GM18861 (cell line): ENCODE results near the gene ACTR6.
"Not testable (repeated sequence)": the region's sequence is repeated elsewhere in the genome, so short reads cannot be mapped to it uniquely, and the experiment has no call there.

Experiments
- ATAC-seq: cut with Tn5 transposase; IDR thresholded peaks from one replicate; pipeline ENCODE4 v1.9.1; 2021; ENCODE audit not compliant: unreplicated experiment

Gene ACTR6

DNA sequence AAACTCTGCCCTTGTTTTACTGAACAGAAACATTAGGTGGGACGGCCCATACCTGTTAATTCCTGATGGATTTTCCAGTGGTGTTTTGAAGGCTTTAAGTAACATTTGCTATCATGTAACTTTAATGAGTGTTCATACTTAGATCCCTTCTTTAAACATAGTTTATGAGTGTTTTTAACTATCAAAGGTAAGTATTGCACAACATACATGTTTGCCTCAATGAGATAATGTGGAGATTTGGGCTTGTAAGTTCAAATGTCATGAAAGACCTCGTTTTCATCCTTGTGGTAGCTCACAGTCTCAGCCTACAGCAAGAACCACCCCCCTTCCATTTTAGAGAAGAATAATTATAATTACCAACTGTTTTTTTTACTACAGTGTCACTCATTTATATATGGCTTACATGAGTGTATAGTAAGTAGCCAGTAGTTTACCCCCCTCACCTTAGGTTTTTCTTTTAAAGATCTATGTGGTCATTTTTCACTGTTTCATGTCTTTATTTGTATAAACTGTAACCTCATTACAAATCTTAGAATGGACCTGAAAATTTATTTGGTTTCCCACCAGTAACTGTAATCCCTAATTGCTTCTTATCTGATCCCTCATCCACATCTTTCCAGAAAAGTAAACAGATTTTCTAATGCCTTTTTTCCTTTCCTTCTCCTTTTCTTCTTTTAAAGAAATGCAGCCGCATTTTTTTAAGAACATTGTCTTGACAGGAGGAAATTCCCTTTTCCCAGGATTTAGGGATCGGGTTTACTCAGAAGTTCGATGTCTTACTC lies 18.9 kb downstream of the ACTR6 start:
- no peak for ATAC-seq

GRCh38 chr12:100221523-100221922 lies 20.9 kb downstream of the ACTR6 start:
- ATAC-seq = no peak

GRCh38 chr12:100222173-100222572 lies 21.6 kb downstream of the ACTR6 start:
- ATAC-seq = not testable (repeated sequence)

- no peak for ATAC-seq
Observed at GRCh38 chr12:100225491-100225890, 24.9 kb downstream of the ACTR6 start.

GRCh38 chr12:100229036-100229635 lies 28.5 kb downstream of the ACTR6 start:
- ATAC-seq = no peak

DNA sequence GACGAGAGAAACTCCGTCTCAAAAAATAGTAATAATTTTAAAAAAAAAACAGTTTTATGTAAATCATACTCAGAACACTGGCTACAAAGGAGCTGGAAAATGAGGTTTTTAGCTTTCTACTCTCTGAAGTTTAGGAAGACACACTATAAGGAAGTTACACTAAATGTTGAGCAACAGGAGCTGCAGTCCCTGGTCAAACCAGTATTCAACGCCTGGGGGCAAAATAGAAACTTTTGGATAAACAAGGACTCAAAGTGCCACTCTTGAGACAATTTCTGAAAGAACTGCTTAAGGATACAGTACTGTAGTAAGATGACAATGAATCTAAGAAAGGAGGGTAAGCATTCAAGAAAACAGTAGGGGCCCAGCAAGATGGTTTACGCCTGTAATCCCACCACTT lies 29.3 kb downstream of the ACTR6 start:
- ATAC-seq = no peak

DNA sequence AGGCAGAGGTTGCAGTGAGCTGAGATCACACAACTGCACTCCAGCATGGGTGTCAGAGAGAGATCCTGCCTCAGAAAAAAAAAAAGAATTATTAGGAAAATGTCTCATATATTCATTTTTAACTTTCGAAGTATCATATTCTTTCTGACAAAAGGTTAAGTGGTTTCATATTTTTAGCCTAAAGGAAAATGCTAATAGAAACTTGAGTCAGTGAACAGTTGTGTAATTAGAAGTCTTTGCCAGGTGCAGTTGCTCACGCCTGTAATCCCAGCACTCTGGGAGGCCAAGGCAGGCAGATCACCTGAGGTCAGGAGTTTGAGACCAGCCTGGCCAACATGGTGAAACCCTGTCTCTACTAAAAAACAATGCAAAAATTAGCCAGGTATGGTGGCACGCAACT lies 31.3 kb downstream of the ACTR6 start:
- ATAC-seq = not testable (repeated sequence)

DNA sequence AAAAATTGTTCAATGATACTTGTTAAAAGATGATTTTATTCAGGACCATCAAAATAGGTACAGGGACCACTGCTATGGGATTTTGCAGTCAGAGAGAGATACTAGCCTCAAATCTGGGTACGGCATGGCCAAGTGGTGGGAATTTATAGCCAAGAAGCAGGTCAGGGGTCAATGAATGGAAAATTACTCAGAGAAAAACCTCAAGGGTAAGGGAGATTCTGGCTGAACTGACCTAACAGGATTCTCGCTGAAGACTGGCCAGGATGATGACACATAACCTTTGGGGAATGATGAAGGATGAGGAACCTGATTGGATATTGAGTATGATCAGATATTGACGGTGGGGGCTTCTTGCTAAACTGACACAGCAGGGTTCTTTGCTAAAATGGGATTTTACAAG lies 33.6 kb downstream of the ACTR6 start:
- ATAC-seq = no peak

DNA sequence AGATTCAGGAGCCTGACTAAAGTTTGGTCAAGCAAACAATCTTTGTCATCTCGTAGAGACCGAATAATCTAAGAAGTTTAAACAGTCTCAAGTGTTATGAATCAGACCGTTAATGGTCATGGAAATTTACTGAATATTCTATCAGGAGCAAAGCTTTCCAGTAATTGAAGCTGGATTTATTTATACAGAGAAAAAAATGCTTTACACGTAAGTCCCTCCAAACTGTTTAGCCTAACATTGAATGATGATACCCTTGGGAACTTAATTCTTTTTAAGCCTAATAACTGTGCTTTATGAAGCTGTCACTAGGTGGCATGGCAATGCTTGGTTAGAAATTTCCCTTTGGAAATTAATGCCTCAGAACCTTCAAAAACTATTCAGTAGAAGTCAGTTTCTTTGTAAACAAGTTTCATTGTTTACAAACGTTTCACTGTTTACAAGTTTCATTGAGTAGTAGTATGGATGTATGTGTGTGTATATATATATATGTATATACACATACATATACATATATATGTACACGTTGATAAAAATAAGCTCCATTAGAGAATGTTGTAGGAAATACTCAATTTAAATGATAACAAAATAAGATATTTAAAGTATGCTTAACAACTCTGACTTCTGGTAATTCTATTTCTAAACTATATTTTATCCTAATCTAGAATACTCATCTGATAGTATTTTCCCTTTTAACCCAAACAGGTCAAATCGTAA lies 34.1 kb downstream of the ACTR6 start:
- peak; percentile 70 for ATAC-seq

DNA sequence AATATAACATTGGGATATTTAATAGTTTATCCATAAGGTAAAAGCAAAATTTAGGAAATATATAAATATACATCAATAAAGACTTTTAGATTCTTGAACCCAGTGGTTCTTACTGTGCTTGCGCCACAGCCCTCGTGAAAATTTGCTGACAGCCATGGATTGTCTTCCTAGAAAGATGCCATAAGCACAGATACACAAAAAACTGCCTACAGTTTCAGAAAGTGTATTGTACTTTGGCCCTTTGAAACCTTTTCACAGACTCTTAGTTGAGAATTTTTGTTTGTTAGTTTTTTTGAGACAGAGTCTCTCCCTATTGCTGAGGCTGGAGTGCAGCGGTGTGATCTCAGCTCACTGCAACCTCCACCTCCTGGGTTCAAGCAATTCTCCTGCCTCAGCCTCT lies 38.2 kb downstream of the ACTR6 start:
- no peak for ATAC-seq

GRCh38 chr12:100239589-100239988 lies 39.0 kb downstream of the ACTR6 start:
- no peak for ATAC-seq

DNA sequence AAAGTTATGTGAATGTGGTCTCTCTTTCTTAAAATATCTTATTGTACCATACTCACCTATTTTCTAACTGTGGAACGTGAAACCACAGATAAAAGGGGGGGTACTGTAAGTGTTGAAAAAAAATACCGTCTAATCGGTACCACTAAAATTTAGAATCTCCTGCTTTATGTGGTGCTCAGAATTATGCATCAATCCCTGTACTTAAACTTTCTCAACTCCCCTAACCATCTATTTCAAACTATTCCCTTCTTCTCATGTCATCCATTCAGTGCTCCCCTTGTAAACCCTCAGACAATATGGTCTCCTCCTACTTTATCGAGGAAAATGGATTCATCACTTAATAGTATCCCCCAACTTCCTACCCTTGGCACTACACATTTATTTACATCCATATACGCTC lies 42.5 kb downstream of the ACTR6 start:
- no peak for ATAC-seq

DNA sequence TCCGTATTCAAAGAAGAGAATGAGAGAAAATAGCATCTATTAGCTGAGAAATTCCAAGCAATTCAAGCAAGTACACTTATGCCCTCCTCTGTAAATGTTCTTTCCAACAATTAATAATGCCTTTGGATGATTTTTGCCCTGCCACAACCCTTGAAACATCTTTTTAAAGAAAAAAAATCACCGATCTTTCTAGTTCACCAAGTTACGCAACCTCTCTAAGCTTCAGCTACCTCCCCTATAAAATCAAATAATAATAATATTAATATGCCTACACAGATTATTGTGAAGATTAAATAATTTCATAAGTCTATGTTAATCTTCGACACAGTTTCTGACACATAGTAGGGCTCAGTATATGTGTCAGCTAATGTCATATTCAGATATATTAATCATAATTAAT lies 47.1 kb downstream of the ACTR6 start:
- no peak for ATAC-seq

DNA sequence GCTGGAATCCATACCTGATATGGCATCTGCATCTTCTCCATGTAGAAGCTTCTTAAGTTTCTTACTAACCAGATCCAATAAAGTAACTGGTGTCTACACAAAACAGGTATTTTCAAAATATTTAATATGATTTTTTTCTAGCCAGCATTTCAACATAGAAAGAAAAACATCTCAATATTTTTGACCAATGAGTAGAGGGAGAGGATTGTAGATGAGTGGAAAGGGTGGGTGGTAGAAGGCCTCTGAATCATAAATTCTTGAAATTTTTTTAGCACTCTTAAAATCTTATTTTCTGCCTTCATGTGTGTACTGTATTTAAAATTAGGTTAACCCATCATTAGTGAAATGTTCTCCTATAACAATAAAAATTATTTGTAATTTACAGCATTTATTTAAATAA lies 48.3 kb downstream of the ACTR6 start:
- no peak for ATAC-seq

DNA sequence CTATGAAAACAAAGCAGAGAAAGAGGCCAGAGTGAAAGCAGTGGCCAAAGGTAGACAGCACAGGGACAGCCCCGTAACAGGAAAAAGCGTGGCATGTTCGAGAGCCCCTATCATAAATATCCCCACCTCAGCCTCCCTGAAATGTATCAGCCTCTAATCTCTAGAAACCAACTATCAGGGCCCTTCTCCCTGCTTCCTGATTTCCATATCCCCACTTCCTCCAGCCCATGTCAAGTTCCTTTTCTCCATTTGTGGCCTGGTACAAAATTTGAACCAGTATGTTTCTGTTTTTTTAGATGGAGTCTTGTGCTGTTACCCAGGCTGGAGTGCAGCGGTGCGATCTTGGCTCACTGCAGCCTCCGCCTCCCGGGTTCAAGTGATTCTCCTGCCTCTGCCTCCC lies 49.3 kb downstream of the ACTR6 start:
- no peak for ATAC-seq

- no peak for ATAC-seq
Observed at GRCh38 chr12:100251917-100252316, 51.3 kb downstream of the ACTR6 start.

- ATAC-seq = no peak
Observed at GRCh38 chr12:100253437-100253836, 52.8 kb downstream of the ACTR6 start.

DNA sequence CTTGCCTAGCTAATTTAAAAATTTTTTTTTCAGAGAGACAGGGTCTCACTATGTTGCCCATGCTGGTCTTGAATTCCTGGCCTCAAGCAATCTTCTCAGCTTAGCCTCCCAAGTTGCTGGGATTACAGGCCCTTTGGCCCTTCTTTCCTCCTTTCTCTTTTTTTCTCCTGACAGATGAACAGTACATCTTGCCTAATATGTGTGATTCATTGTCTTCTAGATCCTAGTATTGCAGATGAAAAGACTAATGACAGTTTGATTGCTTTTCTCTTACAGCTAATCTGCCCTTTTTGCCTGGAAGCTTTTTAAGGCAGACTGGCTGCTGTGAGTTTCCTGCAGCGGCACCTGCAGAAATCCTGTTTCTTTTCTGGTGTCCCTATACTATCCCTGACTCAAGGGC lies 54.3 kb downstream of the ACTR6 start:
- no peak for ATAC-seq

- ATAC-seq = no peak
Observed at GRCh38 chr12:100258127-100258526, 57.5 kb downstream of the ACTR6 start.

GRCh38 chr12:100263131-100263530 lies 62.5 kb downstream of the ACTR6 start:
- ATAC-seq = no peak

DNA sequence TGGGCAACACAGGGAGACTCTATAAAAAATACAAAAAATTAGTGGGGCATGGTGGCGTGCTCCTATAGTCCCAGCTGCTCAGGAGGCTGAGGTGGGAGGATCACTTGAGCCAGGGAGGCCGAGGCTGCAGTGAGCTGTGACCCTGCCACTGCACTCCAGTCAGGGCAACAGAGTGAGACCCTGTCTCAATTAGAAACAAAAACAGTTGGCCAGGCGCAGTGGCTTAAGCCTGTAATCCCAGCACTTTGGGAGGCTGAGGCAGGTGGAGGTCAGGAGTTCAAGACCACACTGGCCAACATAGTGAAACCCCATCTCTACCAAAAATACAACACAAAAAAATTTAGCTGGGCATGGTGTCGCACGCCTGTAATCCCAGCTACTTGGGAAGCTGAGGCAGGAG lies 64.5 kb downstream of the ACTR6 start:
- ATAC-seq = not testable (repeated sequence)
